HG02763 (cell line): ENCODE data around the gene LTC4S.
"Not testable (repeated sequence)": the region's sequence is repeated elsewhere in the genome, so short reads cannot be mapped to it uniquely, and the experiment has no call there.

Experiments used
- ATAC-seq: cut with Tn5 transposase; IDR thresholded peaks from one replicate; pipeline ENCODE4 v1.9.1; 2021; ENCODE audit warnings: mild to moderate bottlenecking, moderate library complexity; ENCODE audit not compliant: unreplicated experiment

Gene LTC4S

GRCh38 chr5:179822059-179822432 lies 28.3 kb downstream of the LTC4S start:
- ATAC-seq, result no peak

GRCh38 chr5:179822444-179822990 lies 28.7 kb downstream of the LTC4S start:
- no peak for ATAC-seq

GRCh38 chr5:179823937-179824744 lies 30.4 kb downstream of the LTC4S start:
- ATAC-seq, result no peak

DNA sequence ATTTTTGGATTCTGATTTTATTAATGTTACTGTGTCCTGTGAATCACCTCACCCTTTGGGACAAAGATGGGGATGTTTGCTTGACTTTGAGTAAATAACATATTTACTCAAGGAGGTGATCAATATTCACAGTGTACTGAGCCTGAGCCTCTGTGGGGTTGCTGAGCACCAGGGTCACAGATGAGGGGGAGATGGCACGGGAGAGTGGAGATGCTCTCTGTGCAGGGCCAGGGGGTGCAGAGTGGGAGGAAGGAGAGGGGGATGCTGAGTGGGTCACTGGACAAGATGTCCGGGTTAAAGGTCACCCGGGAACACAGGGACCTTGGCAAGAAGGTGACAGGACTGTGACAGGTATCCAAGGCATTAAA lies 30.9 kb downstream of the LTC4S start:
- ATAC-seq, result no peak

GRCh38 chr5:179825655-179826182 lies 31.9 kb downstream of the LTC4S start:
- ATAC-seq, result no peak

- ATAC-seq, result no peak
These were observed 33.9 kb downstream of the LTC4S start for GRCh38 chr5:179827680-179828079.

- no peak for ATAC-seq
These were observed 35.1 kb downstream of the LTC4S start for GRCh38 chr5:179828756-179829421.

DNA sequence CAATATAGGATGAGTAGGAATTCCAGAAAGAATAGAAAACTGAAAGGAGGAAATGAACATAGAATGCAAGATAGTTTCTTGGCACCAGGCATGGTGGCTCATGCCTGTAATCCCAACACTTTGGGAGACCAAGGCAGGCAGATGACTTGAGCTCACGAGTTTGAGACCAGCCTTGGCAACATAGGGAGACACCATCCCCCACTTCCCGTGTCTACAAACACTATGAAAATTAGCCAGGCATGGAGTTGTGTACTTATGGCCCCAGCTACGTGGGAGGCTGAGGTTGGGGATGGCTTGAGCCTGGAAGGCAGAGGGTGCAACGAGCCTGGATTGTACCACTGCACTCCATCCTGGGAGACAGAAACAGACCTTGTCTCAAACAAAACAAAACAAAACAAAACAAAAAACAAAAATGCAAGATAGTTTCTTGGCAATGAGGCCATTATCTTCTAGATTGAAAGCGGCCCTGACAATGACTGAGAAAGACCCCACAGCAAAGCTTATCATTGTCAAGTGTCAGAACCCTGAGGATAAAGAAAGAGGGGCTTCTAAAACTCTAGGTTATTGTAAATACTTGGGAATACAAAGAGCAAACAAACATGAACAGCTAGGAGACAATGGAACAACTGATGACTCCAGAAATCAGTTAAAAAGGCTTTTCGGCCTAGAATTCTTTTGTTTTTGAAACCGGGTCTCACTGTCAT lies 36.1 kb downstream of the LTC4S start:
- ATAC-seq, result no peak

DNA sequence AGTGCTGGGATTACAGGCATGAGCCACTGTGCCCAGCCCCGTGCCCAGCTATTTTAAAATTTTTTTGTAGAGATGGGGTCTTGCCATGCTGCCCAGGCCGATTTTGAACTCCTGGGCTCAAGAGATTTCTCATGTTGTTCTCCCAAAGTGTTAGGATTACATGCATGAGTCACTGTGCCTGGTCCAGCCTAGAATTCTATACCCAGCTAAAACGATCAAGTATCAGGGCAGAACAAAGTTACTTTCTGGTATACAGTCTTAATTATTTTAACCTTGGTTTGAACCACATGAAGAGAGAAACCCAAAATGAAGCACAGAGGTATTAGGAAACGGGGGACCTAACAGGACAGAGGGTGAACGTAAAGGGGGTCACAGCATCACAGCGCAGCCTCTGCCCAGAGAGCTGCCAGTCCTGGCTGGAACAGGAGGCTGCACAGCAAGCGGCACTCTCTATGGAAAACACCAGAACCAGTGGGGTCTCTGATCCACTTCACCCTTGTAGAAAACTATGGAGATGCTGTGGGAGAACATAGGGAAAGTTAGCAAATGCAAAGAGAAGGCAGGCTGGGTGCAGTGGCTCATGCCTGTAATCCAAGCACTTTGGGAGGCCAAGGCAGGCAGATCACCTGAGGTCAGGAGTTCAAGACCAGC lies 37.2 kb downstream of the LTC4S start:
- no peak for ATAC-seq

DNA sequence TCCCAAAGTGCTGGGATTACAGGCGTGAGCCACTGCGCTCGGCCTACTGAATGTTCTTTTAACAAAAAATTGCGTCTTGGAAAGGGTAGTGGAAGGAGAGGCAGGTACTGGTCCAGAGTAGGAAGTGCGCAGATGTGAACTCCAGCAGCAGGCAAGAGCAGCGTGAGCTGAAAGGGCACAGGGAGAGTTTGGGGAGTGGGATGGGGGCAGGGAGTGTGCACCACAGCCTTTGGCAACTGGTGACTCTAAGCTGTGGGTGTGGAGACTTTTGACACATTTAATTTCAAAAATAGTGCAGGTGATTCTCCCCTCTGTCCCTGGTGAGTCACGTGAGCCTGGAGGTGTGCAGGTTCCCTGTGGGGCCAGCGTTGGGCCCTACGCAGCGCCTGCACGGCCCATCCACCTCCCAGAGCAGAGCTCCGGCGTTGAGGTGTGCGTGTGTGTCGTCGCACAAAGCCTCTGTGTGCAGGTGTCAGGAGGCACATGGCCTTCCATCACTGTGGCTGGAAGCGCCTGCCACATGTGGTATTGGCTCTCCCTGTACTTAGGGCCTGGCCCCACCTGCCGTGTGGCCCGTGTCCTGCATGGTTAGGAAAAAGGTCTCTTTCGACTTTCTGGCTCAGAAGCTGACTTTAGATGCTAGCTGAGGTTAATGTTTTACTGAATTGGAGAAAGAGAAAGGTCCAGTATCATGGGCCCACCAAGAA lies 38.4 kb downstream of the LTC4S start:
- no peak for ATAC-seq

DNA sequence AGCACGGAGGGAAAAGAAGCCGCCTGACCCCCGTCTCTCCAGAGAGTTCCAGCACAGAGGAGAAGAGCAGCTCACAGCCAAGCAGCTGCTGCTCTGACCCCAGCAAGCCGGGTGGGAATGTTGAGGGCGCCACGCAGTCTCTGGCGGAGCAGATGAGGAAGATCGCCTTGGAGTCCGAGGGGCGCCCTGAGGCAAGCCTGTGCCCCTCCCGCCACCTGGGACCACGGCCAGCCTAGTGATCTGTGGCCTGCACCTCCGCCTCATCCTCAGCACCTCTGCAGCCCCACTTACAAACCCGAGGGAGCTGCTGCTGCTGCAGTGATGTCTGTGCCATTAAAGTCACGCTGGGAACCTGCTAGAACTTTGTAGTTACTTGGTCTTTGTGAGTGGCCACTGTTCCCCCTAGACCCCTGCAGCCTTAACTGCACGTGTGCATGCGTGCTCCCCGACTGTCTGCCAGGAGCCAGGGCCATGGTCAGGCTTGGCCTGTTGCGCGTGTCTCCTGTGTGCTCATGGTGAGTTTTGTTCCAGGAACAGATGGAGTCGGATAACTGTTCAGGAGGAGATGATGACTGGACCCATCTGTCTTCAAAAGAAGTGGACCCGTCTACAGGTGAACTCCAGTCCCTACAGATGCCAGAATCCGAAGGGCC lies 39.4 kb downstream of the LTC4S start:
- no peak for ATAC-seq

GRCh38 chr5:179833709-179834070 lies 39.9 kb downstream of the LTC4S start:
- no peak for ATAC-seq

DNA sequence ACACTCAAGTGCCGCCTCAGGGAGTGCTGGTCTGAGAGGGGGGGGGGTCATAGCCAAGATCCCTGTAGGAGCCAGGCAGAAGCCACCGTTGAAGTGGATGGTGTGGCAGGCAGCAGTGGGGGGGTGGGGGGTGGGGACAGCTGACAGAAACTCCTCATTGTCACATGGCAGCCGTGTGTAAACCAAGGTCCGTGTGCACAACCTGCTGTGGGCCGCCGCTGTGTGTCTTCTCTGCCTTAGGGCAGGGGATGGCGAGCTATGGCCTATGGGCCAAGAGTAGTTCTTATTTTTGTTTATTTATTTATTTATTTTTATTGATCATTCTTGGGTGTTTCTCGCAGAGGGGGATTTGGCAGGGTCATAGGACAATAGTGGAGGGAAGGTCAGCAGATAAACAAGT lies 40.3 kb downstream of the LTC4S start:
- no peak for ATAC-seq

DNA sequence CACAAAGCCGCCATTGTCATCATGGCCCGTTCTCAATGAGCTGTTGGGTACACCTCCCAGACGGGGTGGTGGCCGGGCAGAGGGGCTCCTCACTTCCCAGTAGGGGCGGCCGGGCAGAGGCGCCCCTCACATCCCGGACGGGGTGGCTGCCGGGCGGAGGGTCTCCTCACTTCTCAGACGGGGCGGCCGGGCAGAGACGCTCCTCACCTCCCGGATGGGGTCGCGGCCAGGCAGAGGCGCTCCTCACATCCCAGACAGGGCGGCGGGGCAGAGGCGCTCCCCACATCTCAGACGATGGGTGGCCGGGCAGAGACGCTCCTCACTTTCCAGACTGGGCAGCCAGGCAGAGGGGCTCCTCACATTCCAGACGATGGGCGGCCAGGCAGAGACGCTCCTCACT lies 41.1 kb downstream of the LTC4S start:
- not testable (repeated sequence) for ATAC-seq

GRCh38 chr5:179836225-179837019 lies 42.6 kb downstream of the LTC4S start:
- ATAC-seq, result no peak

- no peak for ATAC-seq
These were observed 43.6 kb downstream of the LTC4S start for GRCh38 chr5:179837076-179838011.

DNA sequence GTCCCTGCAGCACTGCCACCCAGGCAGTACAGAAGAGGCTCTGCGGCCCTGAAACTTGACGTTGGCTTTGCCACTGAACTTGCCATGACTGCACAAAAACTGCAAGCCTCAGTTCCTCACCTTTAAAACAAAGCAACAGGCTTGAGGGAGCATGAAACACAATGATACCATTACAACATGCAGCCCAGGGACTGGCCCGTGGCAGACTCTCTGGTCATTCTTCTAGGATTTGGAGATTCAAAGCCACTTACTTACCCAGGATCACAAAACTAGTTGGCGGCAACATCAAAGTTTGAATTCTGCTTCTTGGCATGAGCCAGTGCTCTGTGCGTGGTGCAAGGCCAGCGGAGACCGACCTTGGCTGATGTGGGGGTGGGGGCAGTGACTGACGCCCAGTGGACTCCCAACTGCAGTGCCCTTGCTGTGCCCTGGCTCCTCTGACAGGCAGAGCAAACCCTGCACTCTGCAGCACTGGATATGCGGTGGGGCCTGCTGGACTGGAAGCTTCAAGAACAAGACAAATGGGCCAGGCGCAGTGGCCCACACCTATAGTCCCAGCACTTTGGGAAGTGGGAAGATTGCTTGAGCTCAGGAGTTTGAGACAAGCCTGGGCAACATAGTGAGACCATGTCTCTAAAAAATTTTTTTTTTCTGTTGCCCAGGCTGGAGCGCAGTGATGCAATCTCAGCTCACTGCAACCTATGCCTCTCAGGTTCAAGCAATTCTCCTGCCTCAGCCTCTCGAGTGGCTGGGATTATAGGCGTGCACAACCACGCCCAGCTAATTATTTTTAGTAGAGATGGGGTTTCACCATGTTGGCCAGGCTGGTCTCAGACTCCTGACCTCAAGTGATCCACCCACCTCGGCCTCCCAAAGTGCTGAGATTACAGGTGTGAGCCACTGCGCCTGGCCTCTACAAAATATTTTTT lies 45.8 kb downstream of the LTC4S start:
- ATAC-seq, result no peak
